Activated CD4-positive, CD25-positive, alpha-beta regulatory T cell treated with anti-CD3 and anti-CD28 coated beads, Interleukin-2, amount 50 U/mL, for 24 hours (primary cell): ENCODE data around the gene VLDLR.
A peak's percentile ranks its signal among the peaks of the same experiment; 100 is the strongest.

Experiments used
- ATAC-seq, 2 donors: fragments of 150-1000 bp; cut with Tn5 transposase; one replicate each; pipeline ENCODE4 v1.10.0; 2021; ENCODE audit warnings: mild to moderate bottlenecking in 1 of 2, moderate library complexity in 1 of 2

VLDLR gene

GRCh38 chr9:2621722-2622460 lies at the start of gene VLDLR:
Gene VLDLR, plus strand, starts transcription at chr9:2621787. Its CDS starts 403 bp downstream, at chr9:2622190.
- ATAC-seq: peak; percentile 15 to 37

GRCh38 chr9:2574203-2574602 lies 47.4 kb upstream of the VLDLR start:
- no peak for ATAC-seq

- ATAC-seq: no peak
Observed at GRCh38 chr9:2576631-2577030, 45.0 kb upstream of the VLDLR start.

DNA sequence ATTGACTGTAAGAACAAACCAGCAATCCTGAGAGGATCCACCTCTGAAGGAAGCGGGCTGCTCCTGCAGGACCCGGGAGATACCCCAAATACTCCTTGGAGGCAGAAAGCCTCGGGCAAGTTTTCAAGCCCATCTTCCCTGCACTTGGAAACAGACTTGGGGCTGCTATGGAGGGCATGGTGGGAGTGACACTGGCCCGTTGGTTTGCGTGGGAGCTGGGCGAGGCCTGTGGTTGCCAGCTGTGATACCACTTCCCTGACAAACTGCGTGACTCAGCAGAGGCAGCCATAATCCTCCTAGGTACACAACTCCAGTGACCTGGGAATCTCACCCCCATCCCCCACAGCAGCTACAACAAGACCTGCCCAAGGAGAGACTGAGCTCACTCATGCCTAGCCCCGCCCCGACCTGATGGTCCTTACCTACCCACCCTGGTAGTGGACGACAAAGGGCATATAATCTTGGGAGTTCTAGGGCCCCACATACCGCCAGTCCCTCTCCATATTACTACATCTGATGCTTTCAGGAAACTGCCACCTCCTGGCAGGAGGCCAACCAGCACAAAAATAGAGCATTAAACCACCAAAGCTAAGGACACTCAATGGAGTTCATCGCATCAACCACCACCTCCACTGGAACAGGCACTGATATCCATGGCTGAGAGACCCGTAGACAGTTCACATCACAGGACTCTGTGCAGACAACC lies 38.1 kb upstream of the VLDLR start:
- no peak for ATAC-seq

DNA sequence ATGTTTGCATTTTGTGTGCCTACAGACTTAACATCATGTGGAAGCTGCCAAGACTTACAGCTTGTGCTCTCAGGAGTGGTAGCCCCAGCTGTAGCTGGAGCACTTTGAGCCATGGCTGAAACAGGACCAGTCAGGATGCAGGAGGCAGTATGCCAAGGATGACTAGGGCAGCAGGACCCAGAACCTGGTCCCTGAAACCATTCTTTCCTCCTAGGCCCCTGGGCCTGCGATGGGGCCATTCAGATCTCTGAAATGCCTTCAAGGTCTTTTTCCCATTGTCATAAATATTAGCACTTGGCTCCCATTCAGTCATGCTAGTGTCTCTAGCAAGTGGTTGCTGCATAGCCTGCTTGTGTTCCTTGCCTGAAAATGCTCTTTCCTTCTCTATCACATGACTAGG lies 29.6 kb upstream of the VLDLR start:
- ATAC-seq: no peak

GRCh38 chr9:2593744-2594143 lies 27.8 kb upstream of the VLDLR start:
- ATAC-seq: no peak

DNA sequence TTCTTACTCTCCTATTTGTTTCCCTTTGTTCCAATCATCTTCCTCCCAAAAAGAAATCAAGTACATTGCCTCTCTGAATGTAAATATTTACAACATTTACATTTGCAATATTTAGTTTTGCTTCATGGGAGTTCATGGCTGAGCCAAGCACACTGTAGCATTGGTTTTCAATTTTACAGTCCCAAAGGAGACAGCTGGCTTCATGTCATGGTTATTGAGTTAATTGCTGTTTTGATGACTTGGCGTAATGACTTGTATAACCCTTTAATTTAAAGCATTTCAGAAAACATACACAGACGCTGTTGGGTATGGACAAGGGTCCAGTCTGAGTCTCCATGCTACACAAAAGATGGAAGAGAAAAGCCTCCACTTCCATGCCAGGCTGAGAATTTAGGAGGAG lies 25.6 kb upstream of the VLDLR start:
- ATAC-seq: no peak

DNA sequence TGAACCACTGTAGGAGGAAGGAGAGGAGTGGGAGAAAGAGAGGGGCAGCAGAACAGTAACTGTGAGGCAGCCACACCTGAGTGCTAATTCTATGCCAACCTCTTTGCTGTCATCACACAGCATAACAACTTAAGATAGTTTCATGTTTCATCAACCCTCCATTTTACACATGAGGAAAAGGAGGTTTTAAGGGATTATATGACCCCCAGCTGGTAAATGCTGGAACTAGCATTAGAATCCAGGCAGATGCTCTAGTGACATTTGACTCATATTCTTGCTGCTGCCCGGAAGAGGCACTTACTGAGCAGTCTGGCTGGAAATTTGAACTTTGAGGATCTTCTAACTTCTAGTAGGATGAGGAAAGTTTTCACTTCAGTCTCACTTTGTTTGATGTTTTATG lies 24.1 kb upstream of the VLDLR start:
- no peak for ATAC-seq

- ATAC-seq: no peak
Observed at GRCh38 chr9:2599896-2600295, 21.7 kb upstream of the VLDLR start.

DNA sequence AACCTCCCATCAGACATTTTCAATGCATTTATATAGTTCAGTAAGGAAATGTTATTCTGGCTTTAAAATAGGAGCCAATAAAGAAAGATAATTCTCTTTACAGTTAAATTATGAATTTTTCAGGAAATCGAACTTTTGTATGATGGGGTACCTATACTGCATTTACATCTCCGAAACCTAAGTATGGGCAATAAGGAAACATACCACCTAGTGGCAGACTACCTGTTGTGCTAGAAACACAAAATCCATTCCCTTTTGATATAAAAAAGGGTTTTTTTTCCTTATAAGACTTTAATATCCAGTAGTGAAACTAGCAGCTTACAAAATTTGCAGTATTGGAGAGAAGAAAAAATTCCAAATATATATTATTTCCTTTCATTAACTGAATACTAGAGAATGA lies 21.3 kb upstream of the VLDLR start:
- no peak for ATAC-seq

- ATAC-seq: no peak
Observed at GRCh38 chr9:2601785-2602378, 19.7 kb upstream of the VLDLR start.

GRCh38 chr9:2602704-2603116 lies 18.9 kb upstream of the VLDLR start:
- no peak for ATAC-seq

GRCh38 chr9:2603621-2604020 lies 18.0 kb upstream of the VLDLR start:
- no peak for ATAC-seq

GRCh38 chr9:2605246-2605645 lies 16.3 kb upstream of the VLDLR start:
- no peak for ATAC-seq

DNA sequence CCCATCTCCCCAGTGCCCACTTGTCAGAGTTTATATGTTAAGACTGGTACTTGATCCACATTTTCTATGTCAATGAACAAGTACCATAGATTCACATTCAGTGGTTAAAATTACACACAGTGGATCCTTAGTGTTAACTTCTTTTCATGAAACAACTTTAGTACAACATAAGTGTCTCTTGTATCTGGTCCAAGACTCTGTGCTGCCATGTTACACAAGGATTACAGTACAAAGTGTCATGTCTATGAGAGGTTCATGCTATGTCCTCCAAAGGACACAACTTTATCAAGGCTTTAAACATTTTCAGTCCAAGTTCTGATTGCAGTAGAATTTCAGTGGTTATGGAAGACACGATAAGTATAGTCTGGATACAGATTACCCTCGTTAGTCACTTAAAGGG lies 13.3 kb upstream of the VLDLR start:
- ATAC-seq: no peak

DNA sequence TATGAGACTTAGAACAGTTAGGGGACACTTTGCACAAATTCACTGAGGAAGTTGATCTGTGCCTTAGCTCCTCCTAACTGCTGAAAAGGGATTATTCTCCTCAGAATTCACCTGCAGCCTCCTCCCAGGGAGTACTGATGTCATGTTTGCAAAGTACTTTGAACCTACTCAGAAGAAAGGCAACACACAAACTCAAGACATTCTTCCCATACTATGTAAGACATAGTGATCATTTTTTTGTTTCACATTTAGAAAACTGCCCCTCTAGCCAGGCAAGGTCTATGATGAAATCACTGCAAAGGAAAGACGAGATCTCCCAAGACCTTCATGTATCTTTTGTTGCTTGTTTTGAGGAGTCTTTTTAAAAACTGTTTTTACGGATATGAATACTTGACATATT lies 10.6 kb upstream of the VLDLR start:
- ATAC-seq: no peak

DNA sequence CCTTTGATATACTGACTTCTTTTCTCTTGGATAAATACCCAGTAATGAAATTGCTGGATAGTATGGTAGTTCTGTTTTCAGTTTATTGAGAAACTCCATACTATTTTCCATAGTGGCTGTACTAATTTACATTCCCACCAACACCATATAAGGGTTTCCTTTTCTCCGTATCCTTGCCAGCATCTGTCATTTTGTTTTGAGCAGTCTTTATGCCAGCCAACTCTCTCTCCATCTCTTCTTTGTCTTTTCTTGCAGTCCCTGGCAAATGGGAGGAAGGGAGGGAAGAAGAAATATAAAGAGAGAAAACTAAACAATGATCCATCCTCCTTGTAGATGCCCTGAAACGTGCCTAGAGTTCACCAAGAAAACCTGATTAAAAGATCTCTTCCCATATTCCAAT lies 9.6 kb upstream of the VLDLR start:
- ATAC-seq: no peak

GRCh38 chr9:2613730-2614271 lies 7.8 kb upstream of the VLDLR start:
- ATAC-seq: no peak

GRCh38 chr9:2615497-2615896 lies 6.1 kb upstream of the VLDLR start:
- ATAC-seq: no peak

DNA sequence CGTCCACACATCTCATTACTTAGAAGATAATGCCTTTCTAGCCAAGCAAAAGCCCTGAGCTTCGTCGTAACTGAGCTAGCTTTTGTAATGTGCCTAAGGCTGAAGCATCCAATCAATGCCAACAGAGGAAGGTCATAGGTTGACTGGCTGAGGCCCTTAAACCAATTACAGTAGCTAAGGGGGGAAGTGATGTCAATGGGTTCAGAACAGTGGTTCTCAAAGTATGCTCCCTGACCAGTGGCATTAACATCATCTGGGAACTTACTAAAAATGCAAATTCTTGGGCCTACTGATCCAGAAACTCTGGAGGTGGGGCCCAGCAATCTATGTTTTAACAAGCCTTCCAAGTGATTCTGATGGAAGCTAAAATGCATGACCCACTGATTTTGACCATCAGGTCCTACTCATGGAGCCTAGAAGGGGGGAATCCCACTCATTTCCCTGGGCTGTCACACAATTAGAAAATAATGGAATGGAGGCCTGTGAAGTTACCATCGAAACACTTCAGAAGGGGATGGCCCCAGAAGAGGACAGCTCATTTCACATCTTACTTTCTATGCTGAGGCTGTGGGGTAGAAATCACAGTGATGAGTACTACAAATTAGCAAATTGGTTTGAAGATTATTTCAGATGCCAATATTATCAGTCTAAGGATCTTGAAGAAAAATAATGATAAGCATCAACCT lies 4.8 kb upstream of the VLDLR start:
- ATAC-seq: no peak

- no peak for ATAC-seq
Observed at GRCh38 chr9:2618289-2618688, 3.3 kb upstream of the VLDLR start.

DNA sequence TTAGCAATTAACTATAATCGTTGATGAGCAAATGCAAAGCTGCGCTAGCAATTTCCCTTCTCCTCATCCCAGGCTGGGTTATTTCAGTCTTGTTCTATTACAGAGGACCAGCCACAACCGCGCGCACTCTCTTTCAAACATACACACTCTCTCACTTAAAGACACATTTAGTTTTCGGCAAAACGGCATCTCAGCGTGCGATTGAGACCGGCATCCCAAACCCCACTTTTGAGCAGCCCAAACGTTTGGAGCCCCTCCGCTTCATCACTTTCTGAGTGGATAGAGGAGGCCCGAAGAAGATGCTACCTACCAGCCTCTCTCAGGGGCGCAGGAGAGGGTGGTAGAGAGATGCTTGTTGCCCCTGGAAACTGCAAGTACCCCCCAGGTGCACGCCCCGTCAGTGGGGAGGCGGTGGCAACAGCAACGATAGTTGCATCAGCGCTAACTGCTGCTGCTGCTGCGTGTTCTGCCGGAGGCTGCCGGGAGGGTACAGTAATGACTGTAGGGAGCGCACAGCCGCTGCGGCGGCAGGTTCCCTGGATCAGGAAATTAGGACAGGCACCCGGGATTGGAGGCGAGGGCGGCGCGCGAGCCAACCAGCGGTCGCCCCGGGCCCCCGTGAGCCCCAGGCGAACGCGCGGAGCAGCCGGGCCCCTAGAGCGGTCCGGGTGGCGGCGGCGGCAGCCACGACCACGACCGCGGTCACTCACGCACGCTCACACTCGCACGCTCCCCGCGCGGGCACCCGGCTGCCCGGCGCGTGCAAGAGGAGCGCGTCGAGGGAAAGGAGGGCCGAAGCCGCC lies 467 bp upstream of the VLDLR start:
- peak; percentile 57 to 61 for ATAC-seq
